ENCODE measurements around the gene DQX1.
A peak's percentile ranks its signal among the peaks of the same experiment; 100 is the strongest.

DNA sequence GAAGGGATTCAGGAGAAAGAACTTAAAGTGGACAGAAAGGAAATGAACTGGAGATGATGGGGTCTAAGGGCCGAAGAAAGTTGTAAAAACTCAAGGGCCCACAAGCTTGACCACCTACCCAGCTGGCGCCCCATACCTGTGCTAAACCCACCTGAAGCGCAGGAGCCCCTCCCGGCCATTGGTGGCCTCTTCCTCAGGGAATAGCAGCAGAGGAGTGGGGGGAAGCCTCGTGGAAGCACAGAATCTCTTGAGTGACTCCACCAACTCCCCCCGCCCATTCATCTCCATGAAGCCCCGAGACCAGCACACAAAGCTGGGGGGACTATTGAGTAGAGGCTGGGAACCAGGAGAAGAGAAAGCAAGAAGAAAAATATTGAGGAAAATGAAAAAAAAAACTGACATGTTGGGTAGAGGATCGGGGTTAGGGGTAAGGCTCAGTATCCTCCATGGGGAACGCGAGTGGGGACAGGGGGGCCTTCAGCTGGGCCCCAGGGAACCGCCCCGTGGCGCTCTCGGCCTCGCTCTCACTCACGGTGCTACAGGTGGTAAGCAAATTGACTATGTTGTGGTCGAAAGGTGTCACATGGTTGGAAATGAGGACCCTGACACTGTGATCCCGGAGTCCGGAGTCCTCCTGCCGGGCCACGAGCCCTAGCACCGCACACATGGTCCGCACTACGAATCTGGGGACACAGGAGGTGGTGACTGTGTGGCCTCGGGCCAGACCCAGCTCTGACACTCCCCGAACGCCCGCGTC is 2.7 kb upstream of the DQX1 start:
- TF ChIP-seq, protein P1, sequence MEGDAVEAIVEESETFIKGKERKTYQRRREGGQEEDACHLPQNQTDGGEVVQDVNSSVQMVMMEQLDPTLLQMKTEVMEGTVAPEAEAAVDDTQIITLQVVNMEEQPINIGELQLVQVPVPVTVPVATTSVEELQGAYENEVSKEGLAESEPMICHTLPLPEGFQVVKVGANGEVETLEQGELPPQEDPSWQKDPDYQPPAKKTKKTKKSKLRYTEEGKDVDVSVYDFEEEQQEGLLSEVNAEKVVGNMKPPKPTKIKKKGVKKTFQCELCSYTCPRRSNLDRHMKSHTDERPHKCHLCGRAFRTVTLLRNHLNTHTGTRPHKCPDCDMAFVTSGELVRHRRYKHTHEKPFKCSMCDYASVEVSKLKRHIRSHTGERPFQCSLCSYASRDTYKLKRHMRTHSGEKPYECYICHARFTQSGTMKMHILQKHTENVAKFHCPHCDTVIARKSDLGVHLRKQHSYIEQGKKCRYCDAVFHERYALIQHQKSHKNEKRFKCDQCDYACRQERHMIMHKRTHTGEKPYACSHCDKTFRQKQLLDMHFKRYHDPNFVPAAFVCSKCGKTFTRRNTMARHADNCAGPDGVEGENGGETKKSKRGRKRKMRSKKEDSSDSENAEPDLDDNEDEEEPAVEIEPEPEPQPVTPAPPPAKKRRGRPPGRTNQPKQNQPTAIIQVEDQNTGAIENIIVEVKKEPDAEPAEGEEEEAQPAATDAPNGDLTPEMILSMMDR (conservative IDR thresholded peaks at IDR 0.05; ENCODE audit: low read depth, low read length) = no peak
- TF ChIP-seq POLR2A (IDR thresholded peaks at IDR 0.05; ENCODE audit: low read depth, low read length) (no peak), BHLHE40 (IDR thresholded peaks at IDR 0.05; ENCODE audit: low read depth, low read length) (no peak), MXI1 (IDR thresholded peaks at IDR 0.05; ENCODE audit: borderline replicate concordance, low read depth, low read length) (peak; percentile 28; the same call in 1 of the 2 replicates), MAFK (IDR thresholded peaks at IDR 0.05; ENCODE audit: low read depth, low read length) (no peak), RAD21 (IDR thresholded peaks at IDR 0.05; ENCODE audit: low read length) (no peak), CEBPB (IDR thresholded peaks at IDR 0.05; ENCODE audit: low read depth, low read length) (no peak), RFX5 (IDR thresholded peaks at IDR 0.05; ENCODE audit: low read depth, low read length) (no peak), NFE2L2 (IDR thresholded peaks at IDR 0.05; ENCODE audit: low read depth, low read length) (no peak)

All from IMR-90 (cell line).